Activated CD4-positive, alpha-beta T cell treated with anti-CD3 and anti-CD28 coated beads, Interleukin-2, amount 50 U/mL, for 16 hours (primary cell): ENCODE measurements around the gene RNF115.
A peak's percentile ranks its signal among the peaks of the same experiment; 100 is the strongest.
"Not testable (repeated sequence)": the region's sequence is repeated elsewhere in the genome, so short reads cannot be mapped to it uniquely, and the experiment has no call there.

Experiments
- DNase-seq: peaks from one replicate; pipeline ENCODE4 v3.0.0-alpha.2; 2020

The RNF115 gene

GRCh38 chr1:145726193-145726592, 97.7 kb downstream of the RNF115 start:
- DNase-seq: not testable (repeated sequence)

DNA sequence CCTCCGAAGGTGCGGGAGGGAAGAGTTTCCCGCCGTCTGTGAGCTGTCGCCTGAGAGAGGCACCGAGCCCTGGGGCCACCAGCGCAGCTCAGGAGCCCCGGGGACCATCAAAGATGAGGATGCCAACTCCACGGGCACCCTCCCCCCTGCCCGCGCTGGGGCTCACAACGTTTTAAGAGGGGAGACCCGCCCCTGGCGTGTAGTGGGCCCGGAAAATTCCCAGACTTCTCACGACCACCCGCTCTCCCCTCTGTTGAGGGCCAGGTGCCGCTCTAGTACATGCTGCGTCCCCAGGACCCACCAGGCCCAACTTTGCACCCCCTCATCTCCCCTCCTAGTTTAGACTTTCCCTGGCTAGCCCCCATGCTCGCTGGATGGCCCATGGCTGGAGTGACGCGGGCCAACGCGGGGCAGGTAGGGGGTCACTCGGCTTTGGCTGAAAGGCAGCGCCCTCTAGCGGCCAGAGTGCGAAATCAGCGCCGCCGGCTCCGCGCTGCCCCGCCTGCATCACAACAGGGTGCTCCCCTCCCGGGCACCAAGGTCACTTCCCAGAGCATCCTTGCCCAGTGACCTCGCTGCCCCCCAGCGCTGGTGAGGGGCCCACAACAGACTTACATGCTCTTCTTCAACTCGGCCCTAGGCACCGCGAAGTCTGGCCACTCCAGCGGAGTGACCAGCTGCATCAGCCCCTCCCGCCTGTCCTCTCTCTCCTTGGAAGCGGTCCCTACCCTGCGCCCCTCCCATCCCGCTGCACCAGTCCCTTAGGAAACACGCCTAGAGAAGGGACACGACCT, 102.8 kb downstream of the RNF115 start:
- DNase-seq: peak; percentile 58

DNA sequence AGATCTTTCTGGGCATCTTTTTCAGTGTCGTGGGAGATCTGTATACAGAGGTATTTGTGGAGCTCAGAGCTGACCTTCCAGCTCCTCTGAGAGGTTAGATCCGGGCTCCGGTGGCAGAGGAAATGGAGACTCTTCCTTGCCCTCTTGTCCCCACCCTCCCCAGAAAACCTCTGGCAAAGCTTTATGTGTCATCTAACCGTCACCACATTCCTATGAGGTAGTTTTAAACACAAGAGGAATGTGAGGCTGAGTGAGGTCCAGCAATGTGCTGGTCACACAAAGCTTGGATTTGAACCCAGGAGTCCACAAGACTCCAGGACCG, 103.4 kb downstream of the RNF115 start:
- no peak for DNase-seq

DNA sequence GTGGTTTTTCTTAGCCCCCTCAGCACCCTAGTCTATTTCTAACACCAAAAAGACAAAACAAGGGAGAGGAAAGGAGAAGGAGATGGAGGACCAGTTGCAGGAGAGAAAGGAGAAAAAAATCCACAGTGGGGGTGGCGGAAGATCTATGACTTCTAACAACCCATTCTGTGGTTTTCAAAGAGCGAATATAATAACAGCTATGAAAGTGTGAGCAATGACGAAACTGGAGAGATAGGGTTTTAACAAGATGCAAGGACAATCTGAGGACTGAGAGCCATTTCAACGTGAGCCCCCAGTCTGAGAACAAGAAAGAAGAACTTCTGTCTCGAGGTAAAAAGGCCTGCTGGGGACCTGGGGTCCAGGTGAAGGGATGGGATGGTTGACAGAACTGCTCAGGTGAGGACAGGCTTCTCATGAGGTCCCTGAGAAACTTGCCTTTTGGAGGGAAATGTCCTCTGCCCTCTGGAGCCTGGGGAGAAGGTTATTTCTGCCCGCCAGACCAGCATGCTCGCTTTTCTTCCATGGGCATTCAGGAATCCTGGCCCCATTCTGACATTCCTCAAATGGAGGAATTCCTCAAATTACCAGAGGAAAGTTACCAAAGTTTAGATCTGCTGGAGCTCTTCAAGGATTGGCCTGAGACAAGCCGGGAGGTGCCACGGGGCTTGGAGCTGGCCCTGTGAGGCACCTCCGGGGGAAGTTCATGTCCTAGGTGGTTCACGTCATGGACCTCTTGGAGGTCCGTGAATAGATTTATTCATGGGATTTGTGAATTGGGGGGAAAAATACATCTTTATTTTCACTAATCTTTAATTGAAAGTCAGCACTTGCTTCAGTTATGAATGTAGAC, 104.4 kb downstream of the RNF115 start, which contains the start of gene CD160:
CD160 (plus strand) TSS at position 270 of the 850 bp plus-strand sequence. CDS start 8,829 bp downstream, outside the sequence.
- peak; percentile 52 for DNase-seq

DNA sequence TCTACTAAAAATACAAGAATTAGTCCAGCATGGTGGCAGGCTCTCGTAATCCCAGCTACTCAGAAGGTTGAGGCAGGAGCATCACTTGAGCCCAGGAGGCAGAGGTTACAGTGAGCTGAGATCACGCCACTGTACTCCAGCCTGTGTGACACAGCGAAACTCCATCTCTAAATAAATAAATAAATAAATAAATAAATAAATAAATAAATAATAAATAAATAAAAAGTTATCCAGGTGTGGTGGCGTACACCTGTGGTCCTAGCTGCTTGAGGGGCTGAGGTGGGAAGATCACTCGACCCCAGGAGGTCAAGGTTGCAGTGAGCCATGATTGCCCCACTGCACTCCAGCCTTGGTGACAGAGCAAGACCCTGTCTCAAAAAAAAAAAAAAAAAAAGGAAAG, 105.4 kb downstream of the RNF115 start:
- not testable (repeated sequence) for DNase-seq

- DNase-seq: no peak
Observed at GRCh38 chr1:145717833-145718232, 106.1 kb downstream of the RNF115 start.

DNA sequence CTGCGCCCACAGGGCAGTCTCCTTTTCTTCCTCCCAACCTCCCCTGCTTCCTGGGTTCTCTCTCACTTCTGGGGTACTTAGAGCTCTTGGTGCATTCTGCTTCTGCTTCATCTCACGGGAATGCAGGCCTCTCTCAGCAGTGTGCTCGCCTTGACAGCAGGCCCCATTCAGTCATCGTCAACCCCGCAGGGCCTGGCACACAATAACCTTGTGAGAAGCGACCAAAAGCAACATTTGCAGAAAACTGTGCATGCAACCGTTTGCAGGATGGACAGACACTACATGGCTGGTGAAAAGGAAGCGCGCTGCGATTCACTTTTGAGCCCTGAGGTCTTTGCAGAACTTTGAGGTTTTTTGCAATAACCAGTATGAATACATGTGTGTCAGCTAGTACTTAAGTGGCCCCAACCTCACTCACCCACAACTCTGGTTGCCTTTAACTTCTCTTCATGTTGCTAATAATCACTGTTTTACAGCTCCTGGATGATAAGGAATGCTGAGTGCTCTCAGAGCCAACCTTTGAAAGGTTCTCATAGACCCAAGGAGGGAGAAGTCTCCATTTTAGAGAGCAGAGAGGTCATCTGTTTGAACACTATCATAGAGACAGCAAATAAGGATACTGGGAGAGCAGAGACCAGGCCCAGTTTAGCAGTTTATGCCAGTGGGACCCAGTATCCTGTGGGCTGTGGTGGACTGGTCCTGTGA, 107.1 kb downstream of the RNF115 start:
- DNase-seq: no peak

- no peak for DNase-seq
Observed at GRCh38 chr1:145714524-145715111, 109.3 kb downstream of the RNF115 start.

DNA sequence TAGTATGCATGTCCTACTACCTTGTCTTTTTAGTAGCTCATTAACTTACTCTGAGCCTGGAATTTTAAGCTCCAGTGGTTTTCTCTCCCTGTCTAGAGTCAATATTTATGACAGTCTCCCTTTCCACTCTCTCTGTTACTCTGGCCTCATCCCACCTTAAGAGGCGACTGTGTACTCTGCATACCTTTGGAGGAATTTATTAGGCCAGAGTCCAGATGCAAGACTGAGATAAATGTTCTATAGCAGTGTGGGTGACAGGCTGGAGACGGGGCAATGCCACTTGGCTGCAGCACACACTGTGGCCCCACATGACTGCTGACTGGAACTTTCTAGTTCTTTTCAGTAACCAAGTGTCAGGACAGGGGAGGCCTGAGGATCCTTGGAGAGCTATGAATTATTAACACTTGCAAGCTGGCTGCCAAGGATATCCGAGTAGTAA, 112.7 kb downstream of the RNF115 start:
- DNase-seq: no peak

DNA sequence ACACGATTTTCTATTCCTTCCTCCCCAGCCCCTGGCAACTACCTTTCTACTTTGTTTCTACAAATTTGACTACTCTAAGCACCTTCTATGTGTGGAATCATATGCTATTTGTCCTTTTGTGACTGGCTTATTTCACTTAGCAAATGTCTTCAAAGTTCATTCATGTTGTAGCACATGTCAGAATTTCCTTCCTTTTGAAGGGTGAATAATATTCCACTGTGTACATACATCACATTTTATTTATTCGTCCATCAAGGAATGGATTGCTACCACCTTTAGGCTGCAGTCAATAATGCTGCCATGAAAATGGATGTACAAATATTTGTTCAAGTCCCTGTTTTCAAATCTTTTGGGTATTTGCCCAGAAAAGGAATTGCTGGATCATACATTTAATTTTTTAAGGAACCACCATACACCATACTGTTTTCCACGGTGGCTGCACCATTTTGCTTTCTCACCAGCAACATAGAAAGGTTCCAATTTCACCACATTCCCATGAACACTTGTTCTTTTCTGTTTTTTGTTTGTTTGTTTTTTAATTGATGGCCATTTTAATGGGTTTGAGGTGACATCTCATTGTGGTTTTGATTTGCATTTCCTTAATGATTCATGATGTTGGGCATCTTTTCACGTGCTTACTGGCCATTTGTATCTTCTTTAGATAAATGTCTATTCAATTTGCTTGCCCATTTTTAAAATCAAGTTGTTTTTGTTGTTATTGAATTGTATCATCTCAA, 113.4 kb downstream of the RNF115 start:
- no peak for DNase-seq

GRCh38 chr1:145708063-145708462, 115.8 kb downstream of the RNF115 start:
- DNase-seq: no peak

- DNase-seq: no peak
Observed at GRCh38 chr1:145707183-145707867, 116.6 kb downstream of the RNF115 start, which contains the start of gene PDZK1. Gene PDZK1 (minus strand): TSS chr1:145707368. CDS start chr1:145688021, 19,347 bp downstream.

- DNase-seq: no peak
Observed at GRCh38 chr1:145706086-145706664, 117.7 kb downstream of the RNF115 start.

- no peak for DNase-seq
Observed at GRCh38 chr1:145705622-145706021, 118.3 kb downstream of the RNF115 start.

- no peak for DNase-seq
Observed at GRCh38 chr1:145702826-145703225, 121.1 kb downstream of the RNF115 start.

DNA sequence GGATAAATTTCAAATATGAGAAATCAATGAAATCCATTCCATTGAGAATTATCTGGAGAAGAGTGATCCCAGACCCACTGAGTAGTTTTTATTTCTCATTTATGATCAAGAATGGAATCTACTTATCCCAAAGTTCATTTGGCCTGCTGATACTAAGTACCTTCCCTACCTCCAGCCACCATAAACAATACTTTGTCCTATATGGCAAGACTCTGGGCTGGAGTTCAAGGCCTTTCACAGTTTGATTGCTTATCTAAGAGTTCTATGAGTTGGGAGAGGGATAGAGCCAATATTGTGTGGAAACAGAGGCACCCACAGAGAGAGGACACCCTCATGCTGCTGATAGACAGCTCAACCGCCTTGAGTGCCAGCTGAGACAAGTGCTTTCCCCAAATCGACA, 121.8 kb downstream of the RNF115 start:
- no peak for DNase-seq

- no peak for DNase-seq
Observed at GRCh38 chr1:145701306-145701862, 122.5 kb downstream of the RNF115 start.

DNA sequence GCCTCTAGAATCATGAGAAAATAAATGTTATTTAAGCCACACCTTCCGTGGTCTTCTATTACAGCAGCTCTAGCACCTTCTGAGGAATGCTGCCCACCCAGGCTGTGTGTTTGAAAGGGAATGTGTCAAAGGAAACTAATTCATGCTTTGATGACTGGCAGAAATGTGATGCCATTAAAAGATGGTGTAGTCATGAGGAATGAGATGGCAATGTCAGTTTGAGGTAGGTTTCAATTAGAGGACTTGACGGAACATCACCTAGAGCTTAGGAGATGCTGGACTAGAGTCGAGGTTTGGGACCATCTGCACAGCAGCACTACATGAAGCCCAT, 127.3 kb downstream of the RNF115 start:
- no peak for DNase-seq

DNA sequence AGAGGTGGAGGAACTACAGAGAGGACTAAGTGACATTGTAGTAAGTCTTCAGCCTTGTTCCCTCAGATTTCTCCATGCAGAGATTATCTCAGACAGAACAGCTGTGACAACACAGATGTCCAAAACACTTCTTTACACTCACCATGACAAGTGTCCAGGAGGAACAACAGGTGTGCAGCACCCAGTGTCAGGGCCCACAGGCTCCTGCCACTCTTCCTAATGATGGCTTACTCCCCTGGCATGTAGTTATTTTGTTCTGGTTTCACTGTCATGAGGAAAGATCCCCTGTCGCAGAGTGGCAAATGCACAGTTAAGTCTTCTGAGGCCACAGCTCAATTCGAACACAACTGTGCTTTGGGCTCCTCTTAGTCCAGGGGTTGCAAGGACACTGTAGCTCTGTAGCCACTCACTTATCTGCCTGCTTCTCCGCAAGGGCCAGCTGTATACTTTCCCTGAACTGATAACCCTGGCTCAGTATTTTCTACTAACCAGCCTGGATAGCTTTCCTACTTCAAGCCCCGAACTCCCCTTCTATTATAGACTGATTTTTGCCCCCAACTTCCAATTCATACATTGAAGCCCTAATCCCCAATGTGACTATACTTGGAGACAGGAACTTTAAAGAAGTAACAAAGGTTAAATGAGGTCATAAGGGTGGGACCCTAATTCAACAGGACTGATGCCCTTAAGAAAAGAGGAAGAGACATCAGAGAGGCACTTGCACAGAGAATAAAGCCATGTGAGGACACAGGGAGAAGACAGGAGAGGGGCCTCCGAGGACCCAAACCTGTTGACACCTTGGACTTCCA, 127.9 kb downstream of the RNF115 start:
- no peak for DNase-seq
